PC-9 (cell line): Measurements from ENCODE around the gene PLA2G2A.

Experiments
- CTCF ChIP-seq: fragments of 200-600 bp; sonication (generic); conservative IDR thresholded peaks from 2 replicates; pipeline ENCODE4 v1.6.1; 2017; ENCODE audit warnings: mixed run types, antibody characterized with exemption, mild to moderate bottlenecking, moderate library complexity
- EZH2 ChIP-seq: fragments of 200-600 bp; sonication (generic); IDR thresholded peaks from 2 replicates; pipeline ENCODE4 v1.8.0; 2017; ENCODE audit warnings: antibody characterized with exemption, low read depth

GRCh38 chr1:19988267-19989006 lies 9.0 kb upstream of the PLA2G2A start:
- TF ChIP-seq CTCF = no peak
- no peak for TF ChIP-seq EZH2
